ENCODE data around the gene SOBP. TPM values are rescaled to one million over a fixed set of nuclear protein-coding genes. Genes with fewer than 3 reads are reported as not detected.

Gene SOBP
- total and polyA plus RNA-seq, 2 donors (not counting 3 experiments of a cell fraction or from before 2014, with no cell fraction given): 0.35 to 6.6 TPM

DNA sequence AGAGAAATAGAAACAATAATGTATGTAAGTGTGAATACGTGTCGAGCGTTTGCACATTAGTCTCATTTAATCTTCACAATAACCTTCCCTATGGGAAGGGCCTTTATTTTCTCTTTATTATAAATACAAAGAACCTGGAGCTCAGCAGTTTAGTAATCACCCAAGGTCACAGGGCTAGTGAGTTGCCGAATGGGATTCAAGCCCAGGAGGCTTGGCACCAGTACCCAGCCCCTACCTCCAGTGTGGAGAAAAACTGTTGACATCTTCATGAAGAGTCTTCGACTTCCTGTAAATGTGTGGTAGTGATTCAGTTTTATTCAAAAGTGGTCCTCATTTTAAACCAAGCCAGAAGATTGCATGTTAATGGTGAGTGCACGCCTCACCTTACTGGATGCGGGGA is 171.4 kb downstream of the SOBP start:
- FAIRE-seq (no peak), DNase-seq (ENCODE audit: low read depth, low spot score) (no peak)
- no peaks in the 10 kb centered on the region for H3K36me3 ChIP-seq (ENCODE audit: control insufficient read depth in 2 of 2, extremely low read depth in 1 of 2, insufficient read depth in 2 of 2, low read length in 2 of 2)
- BruUV-seq (replicated peaks): no TSS peak
- intact Hi-C loops (cut with micrococcal nuclease): no loop called here
- H4K20me1 ChIP-seq (replicated peaks; ENCODE audit: control insufficient read depth, extremely low read depth, insufficient read depth, low read length): no peaks in the 10 kb centered on the region
- H3K79me2 ChIP-seq (ENCODE audit: control insufficient read depth, insufficient read depth, low read length): no peaks in the 10 kb centered on the region
- H2AFZ ChIP-seq (ENCODE audit: low read depth, low read length): no peak overlapping the region
- H3K4me1 ChIP-seq (ENCODE audit: control insufficient read depth, extremely low read depth, insufficient read depth, low read length): peaks cover 33% of the 10 kb centered on the region
- H3K4me3 ChIP-seq (replicated peaks in 1 of 3; ENCODE audit: insufficient read depth in 1 of 3, low read depth in 1 of 3, low read length in 3 of 3): no peak overlapping the region
- H3K9me1 ChIP-seq (replicated peaks; ENCODE audit: control insufficient read depth, extremely low read depth, insufficient read depth, low read length): no peaks in the 10 kb centered on the region
- TF ChIP-seq POLR2A (IDR thresholded peaks at IDR 0.05; ENCODE audit: low read depth, low read length): no peak
- TF ChIP-seq GATA2 (IDR thresholded peaks at IDR 0.05; ENCODE audit: insufficient read depth, insufficient read length, low read depth, low read length): no peak
- TF ChIP-seq, protein P1, sequence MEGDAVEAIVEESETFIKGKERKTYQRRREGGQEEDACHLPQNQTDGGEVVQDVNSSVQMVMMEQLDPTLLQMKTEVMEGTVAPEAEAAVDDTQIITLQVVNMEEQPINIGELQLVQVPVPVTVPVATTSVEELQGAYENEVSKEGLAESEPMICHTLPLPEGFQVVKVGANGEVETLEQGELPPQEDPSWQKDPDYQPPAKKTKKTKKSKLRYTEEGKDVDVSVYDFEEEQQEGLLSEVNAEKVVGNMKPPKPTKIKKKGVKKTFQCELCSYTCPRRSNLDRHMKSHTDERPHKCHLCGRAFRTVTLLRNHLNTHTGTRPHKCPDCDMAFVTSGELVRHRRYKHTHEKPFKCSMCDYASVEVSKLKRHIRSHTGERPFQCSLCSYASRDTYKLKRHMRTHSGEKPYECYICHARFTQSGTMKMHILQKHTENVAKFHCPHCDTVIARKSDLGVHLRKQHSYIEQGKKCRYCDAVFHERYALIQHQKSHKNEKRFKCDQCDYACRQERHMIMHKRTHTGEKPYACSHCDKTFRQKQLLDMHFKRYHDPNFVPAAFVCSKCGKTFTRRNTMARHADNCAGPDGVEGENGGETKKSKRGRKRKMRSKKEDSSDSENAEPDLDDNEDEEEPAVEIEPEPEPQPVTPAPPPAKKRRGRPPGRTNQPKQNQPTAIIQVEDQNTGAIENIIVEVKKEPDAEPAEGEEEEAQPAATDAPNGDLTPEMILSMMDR (IDR thresholded peaks at IDR 0.05; ENCODE audit: extremely low read depth in 1 of 2, insufficient read depth in 1 of 2, low read depth in 1 of 2, low read length in 2 of 2): no peak
- TF ChIP-seq POLR2AphosphoS5 (IDR thresholded peaks at IDR 0.05; ENCODE audit: insufficient read depth, low read depth, low read length): no peak
- no peak for TF ChIP-seq MYC (IDR thresholded peaks at IDR 0.05; ENCODE audit: low read depth, low read length)
- H3K9me3 ChIP-seq (replicated peaks; ENCODE audit: control insufficient read depth, insufficient read depth, low read length): no peaks in the 10 kb centered on the region
- no peak overlapping the region for H3K9ac ChIP-seq (replicated peaks; ENCODE audit: extremely low read depth, insufficient read depth, low read length)
- peaks cover 0 to 2% of the 10 kb centered on the region in 2 experiments for H3K27me3 ChIP-seq (ENCODE audit: control insufficient read depth in 2 of 2, insufficient read depth in 2 of 2, low read length in 2 of 2)
- dilution Hi-C loops (cut with MboI; ENCODE audit: extremely low pct_ligation_motif_present, low sequenced_read_pairs): no loop called here
- CTCF ChIA-PET: no interaction called here
- H3K27ac ChIP-seq (ENCODE audit: insufficient read depth, low read depth, low read length): no peak overlapping the region
- no peak overlapping the region for H3K4me2 ChIP-seq (ENCODE audit: insufficient read depth, low read length)
- POLR2A ChIA-PET: no interaction called here

DNA sequence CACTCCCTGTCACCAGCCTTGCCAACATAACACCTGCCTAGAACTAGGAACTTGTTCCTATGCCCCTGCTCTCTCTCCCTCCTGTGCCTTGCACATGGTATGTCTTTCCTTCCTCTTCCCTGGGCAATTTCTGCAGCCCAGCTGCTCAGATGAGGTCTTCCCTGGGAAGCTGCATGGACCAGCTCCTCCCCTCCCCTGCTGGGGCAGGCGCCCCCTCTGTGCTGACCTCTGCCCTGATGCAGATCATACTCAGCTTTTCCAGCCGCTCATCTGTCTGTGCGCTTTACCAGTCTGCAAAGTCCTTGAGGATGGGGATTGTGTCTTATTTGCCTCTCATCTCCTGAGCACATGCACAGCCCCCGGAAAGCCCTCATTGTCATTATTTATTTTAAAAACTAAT is 172.4 kb downstream of the SOBP start:
- CTCF ChIA-PET: no interaction called here

More for the DNA sequence above, 172.4 kb downstream of the SOBP start:
- no peak overlapping the region for H3K4me2 ChIP-seq (ENCODE audit: insufficient read depth, low read length)
- TF ChIP-seq FOS (IDR thresholded peaks at IDR 0.05; ENCODE audit: borderline replicate concordance, insufficient read depth, low read length) (no peak), POLR2A (IDR thresholded peaks at IDR 0.05; ENCODE audit: low read depth, low read length) (no peak), GATA2 (IDR thresholded peaks at IDR 0.05; ENCODE audit: insufficient read depth, insufficient read length, low read depth, low read length) (no peak), MAX (IDR thresholded peaks at IDR 0.05; ENCODE audit: insufficient read depth, insufficient read length) (no peak), EZH2 (IDR thresholded peaks at IDR 0.05; ENCODE audit: borderline replicate concordance, low read depth, low read length, severe bottlenecking) (no peak), JUN (IDR thresholded peaks at IDR 0.05; ENCODE audit: borderline replicate concordance, insufficient read depth, insufficient read length, low read depth) (no peak), POLR2AphosphoS5 (IDR thresholded peaks at IDR 0.05; ENCODE audit: insufficient read depth, low read depth, low read length) (no peak), MYC (IDR thresholded peaks at IDR 0.05; ENCODE audit: low read depth, low read length) (no peak)
- TF ChIP-seq, protein P1 (IDR thresholded peaks at IDR 0.05; ENCODE audit: extremely low read depth in 1 of 2, insufficient read depth in 1 of 2, low read depth in 1 of 2, low read length in 2 of 2): no peak
- no peaks in the 10 kb centered on the region for H3K9me3 ChIP-seq (replicated peaks; ENCODE audit: control insufficient read depth, insufficient read depth, low read length)
- no peak overlapping the region for H3K27ac ChIP-seq (ENCODE audit: insufficient read depth, low read depth, low read length)
- H3K9me1 ChIP-seq (replicated peaks; ENCODE audit: control insufficient read depth, extremely low read depth, insufficient read depth, low read length): no peaks in the 10 kb centered on the region
- no peaks in the 10 kb centered on the region for H3K79me2 ChIP-seq (ENCODE audit: control insufficient read depth, insufficient read depth, low read length)
- H3K36me3 ChIP-seq (ENCODE audit: control insufficient read depth in 2 of 2, extremely low read depth in 1 of 2, insufficient read depth in 2 of 2, low read length in 2 of 2): no peaks in the 10 kb centered on the region
- no peak overlapping the region for H2AFZ ChIP-seq (ENCODE audit: low read depth, low read length)
- dilution Hi-C loops (cut with MboI; ENCODE audit: extremely low pct_ligation_motif_present, low sequenced_read_pairs) (no loop called here), intact Hi-C loops (cut with micrococcal nuclease) (no loop called here)
- no TSS peak for BruUV-seq (replicated peaks)
- no peaks in the 10 kb centered on the region for H4K20me1 ChIP-seq (replicated peaks; ENCODE audit: control insufficient read depth, extremely low read depth, insufficient read depth, low read length)
- POLR2A ChIA-PET: no interaction called here
- no peak overlapping the region for H3K9ac ChIP-seq (replicated peaks; ENCODE audit: extremely low read depth, insufficient read depth, low read length)
- FAIRE-seq (no peak), DNase-seq (ENCODE audit: low read depth, low spot score) (no peak)
- peaks cover 24% of the 10 kb centered on the region for H3K4me1 ChIP-seq (ENCODE audit: control insufficient read depth, extremely low read depth, insufficient read depth, low read length)
- H3K27me3 ChIP-seq (ENCODE audit: control insufficient read depth in 2 of 2, insufficient read depth in 2 of 2, low read length in 2 of 2): peaks cover 0 to 2% of the 10 kb centered on the region in 2 experiments
- no peak overlapping the region for H3K4me3 ChIP-seq (replicated peaks in 1 of 3; ENCODE audit: insufficient read depth in 1 of 3, low read depth in 1 of 3, low read length in 3 of 3)
